HepG2 (cell line): Measurements from ENCODE around the gene HMBS. TPM values are rescaled to one million over a fixed set of nuclear protein-coding genes. Genes with fewer than 3 reads are reported as not detected.

ENCODE experiments used
- GABPA ChIP-seq, 2 experiments: IDR thresholded peaks; 2 replicates each; pipeline ENCODE4 v1.6.1; 2011 to 2016; ENCODE audit warnings: low read depth in 2 of 2, low read length in 1 of 2, missing biosample characterization in 1 of 2, missing genetic modification characterization in 1 of 2
- HOXA7 ChIP-seq: sonication (generic); formaldehyde crosslinking; IDR thresholded peaks from 2 replicates; pipeline ENCODE4 v1.8.1; 2022; ENCODE audit warnings: mild to moderate bottlenecking, missing genetic modification reagents, moderate library complexity
- JUND ChIP-seq: sonication (generic); formaldehyde crosslinking; IDR thresholded peaks from 2 replicates; pipeline ENCODE4 v1.8.0; 2022; ENCODE audit warnings: mild to moderate bottlenecking, missing genetic modification reagents
- KDM6A ChIP-seq: IDR thresholded peaks from 2 replicates; pipeline ENCODE4 v1.6.1; 2016; ENCODE audit warnings: low read depth
- MAFG ChIP-seq: sonication (generic); formaldehyde crosslinking; IDR thresholded peaks from 2 replicates; pipeline ENCODE4 v1.5.1; 2020; ENCODE audit warnings: mild to moderate bottlenecking, missing genetic modification reagents
- NFRKB ChIP-seq: fragments of 450-650 bp; IDR thresholded peaks from 2 replicates; pipeline ENCODE4 v1.6.1; 2017
- NPAS2 ChIP-seq: sonication (generic); formaldehyde crosslinking; IDR thresholded peaks from 2 replicates; pipeline ENCODE4 v1.8.0; 2022; ENCODE audit warnings: mild to moderate bottlenecking, missing genetic modification reagents, borderline replicate concordance
- PRMT3 ChIP-seq: sonication (generic); formaldehyde crosslinking; IDR thresholded peaks from 2 replicates; pipeline ENCODE4 v1.8.1; 2022; ENCODE audit warnings: low read depth, mild to moderate bottlenecking, moderate library complexity, missing genetic modification reagents, borderline replicate concordance
- RARA ChIP-seq: IDR thresholded peaks from 2 replicates; pipeline ENCODE4 v1.6.1; 2016; ENCODE audit warnings: missing genetic modification reagents, missing compliant biosample characterization
- RNF2 ChIP-seq: fragments of 450-650 bp; conservative IDR thresholded peaks from 2 replicates; pipeline ENCODE4 v1.6.1; 2016; ENCODE audit warnings: low read depth
- SIX1 ChIP-seq: sonication (generic); formaldehyde crosslinking; IDR thresholded peaks from 2 replicates; pipeline ENCODE4 v1.4.0; 2020; ENCODE audit warnings: missing genetic modification reagents, borderline replicate concordance
- ZBTB38 ChIP-seq: sonication (generic); formaldehyde crosslinking; IDR thresholded peaks from 2 replicates; pipeline ENCODE4 v1.5.1; 2020; ENCODE audit warnings: mild to moderate bottlenecking, missing genetic modification reagents
- ZFP91 ChIP-seq: sonication (generic); formaldehyde crosslinking; IDR thresholded peaks from 2 replicates; pipeline ENCODE4 v1.9.0; 2022; ENCODE audit warnings: missing genetic modification reagents, mild to moderate bottlenecking, borderline replicate concordance
- ZNF317 ChIP-seq: sonication (generic); formaldehyde crosslinking; IDR thresholded peaks from 2 replicates; pipeline ENCODE4 v1.5.0; 2020; ENCODE audit warnings: mild to moderate bottlenecking, missing genetic modification reagents
- ZNF619 ChIP-seq: sonication (generic); formaldehyde crosslinking; IDR thresholded peaks from 2 replicates; pipeline ENCODE4 v1.4.0; 2020; ENCODE audit warnings: mild to moderate bottlenecking, missing genetic modification reagents
- ZNF766 ChIP-seq: sonication (generic); formaldehyde crosslinking; IDR thresholded peaks from 2 replicates; pipeline ENCODE4 v1.5.0; 2020; ENCODE audit warnings: missing genetic modification reagents, borderline replicate concordance
- polyA plus RNA-seq, 8 experiments: library from polyadenylated mRNA; depleted of rRNA in 3 of 8; stranded (reverse) in 7 of 8; unstranded in 1 of 8; fragments of >200 nt; fragmentation: Illumina TruSeq in 4 of 8; extraction: Trizol in 4 of 8; gene quantifications; 2 replicates each; pipeline versions ENCODE4 v1.2.1 to v1.2.3, GENCODE V29; 2011 to 2016; ENCODE audit warnings: low read depth in 4 of 8, missing spikeins in 1 of 8, mixed read lengths in 1 of 8; ENCODE audit not compliant: insufficient read depth in 1 of 8
- total RNA-seq, 5 experiments: library from RNA; depleted of rRNA; stranded (reverse); fragments of >200 nt; fragmentation: Illumina TruSeq; extraction: Trizol; gene quantifications; 2 replicates each; pipeline ENCODE4 v1.2.3, GENCODE V29; 2016; ENCODE audit warnings: low read depth in 1 of 5
- TF ChIP-seq, protein P1 (sequence below): sonication (generic); formaldehyde crosslinking; IDR thresholded peaks from 2 replicates; pipeline ENCODE4 v1.4.0; 2020; ENCODE audit warnings: mild to moderate bottlenecking, missing genetic modification reagents
- TF ChIP-seq, protein P2 (sequence below): sonication (generic); formaldehyde crosslinking; IDR thresholded peaks from 2 replicates; pipeline ENCODE4 v1.4.0; 2020; ENCODE audit warnings: missing genetic modification reagents, low read depth, mild to moderate bottlenecking, borderline replicate concordance
- TF ChIP-seq, protein P3 (sequence below): sonication (generic); formaldehyde crosslinking; IDR thresholded peaks from 2 replicates; pipeline ENCODE4 v1.9.0; 2021; ENCODE audit warnings: missing genetic modification reagents, mild to moderate bottlenecking, borderline replicate concordance
- TF ChIP-seq, protein P4 (sequence below): sonication (generic); formaldehyde crosslinking; IDR thresholded peaks from 2 replicates; pipeline ENCODE4 v1.4.0; 2020; ENCODE audit warnings: missing genetic modification reagents
- TF ChIP-seq, protein P5 (sequence below): sonication (generic); formaldehyde crosslinking; IDR thresholded peaks from 2 replicates; pipeline ENCODE4 v1.4.0; 2020; ENCODE audit warnings: mild to moderate bottlenecking, missing genetic modification reagents, borderline replicate concordance

Gene HMBS
- total and polyA plus RNA-seq, 2 of the 13 experiments (the other 11 are each of a cell fraction or from before 2014, with no cell fraction given) = 9.4 to 46.9 TPM

- peak; percentile 100 for TF ChIP-seq ZFP91
- no peak for TF ChIP-seq KDM6A (CRISPR knock-in tag)
- no peak for TF ChIP-seq SIX1
- TF ChIP-seq, protein P1, sequence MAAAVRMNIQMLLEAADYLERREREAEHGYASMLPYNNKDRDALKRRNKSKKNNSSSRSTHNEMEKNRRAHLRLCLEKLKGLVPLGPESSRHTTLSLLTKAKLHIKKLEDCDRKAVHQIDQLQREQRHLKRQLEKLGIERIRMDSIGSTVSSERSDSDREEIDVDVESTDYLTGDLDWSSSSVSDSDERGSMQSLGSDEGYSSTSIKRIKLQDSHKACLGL (CRISPR knock-in tag) = no peak; the same call in 1 of the 2 replicates
- no peak for TF ChIP-seq ZNF766 (CRISPR knock-in tag)
- no peak for TF ChIP-seq RARA (CRISPR knock-in tag)
- no peak for TF ChIP-seq ZBTB38
- no peak for TF ChIP-seq ZNF619 (CRISPR knock-in tag)
- TF ChIP-seq ZNF317 = no peak
- TF ChIP-seq, protein P2, sequence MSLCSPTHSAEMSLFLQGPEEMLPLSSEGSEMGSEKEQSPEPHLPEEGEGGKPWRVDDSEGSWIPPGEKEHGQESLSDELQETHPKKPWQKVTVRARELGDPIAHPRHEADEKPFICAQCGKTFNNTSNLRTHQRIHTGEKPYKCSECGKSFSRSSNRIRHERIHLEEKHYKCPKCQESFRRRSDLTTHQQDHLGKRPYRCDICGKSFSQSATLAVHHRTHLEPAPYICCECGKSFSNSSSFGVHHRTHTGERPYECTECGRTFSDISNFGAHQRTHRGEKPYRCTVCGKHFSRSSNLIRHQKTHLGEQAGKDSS = peak; percentile 7; the same call in 1 of the 2 replicates
- TF ChIP-seq, protein P3, sequence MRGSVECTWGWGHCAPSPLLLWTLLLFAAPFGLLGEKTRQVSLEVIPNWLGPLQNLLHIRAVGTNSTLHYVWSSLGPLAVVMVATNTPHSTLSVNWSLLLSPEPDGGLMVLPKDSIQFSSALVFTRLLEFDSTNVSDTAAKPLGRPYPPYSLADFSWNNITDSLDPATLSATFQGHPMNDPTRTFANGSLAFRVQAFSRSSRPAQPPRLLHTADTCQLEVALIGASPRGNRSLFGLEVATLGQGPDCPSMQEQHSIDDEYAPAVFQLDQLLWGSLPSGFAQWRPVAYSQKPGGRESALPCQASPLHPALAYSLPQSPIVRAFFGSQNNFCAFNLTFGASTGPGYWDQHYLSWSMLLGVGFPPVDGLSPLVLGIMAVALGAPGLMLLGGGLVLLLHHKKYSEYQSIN = no peak
- peak; percentile 65 for TF ChIP-seq NFRKB
- TF ChIP-seq HOXA7 (CRISPR knock-in tag) = no peak
- TF ChIP-seq RNF2 = no peak
- TF ChIP-seq PRMT3 (CRISPR knock-in tag) = no peak; the same call in 1 of the 2 replicates
- TF ChIP-seq MAFG = no peak
- TF ChIP-seq GABPA (IDR thresholded peaks at IDR 0.05; ENCODE audit: low read depth, low read length) = peak; percentile 59
- peak; percentile 93 for TF ChIP-seq GABPA (CRISPR knock-in tag; IDR thresholded peaks at IDR 0.05; ENCODE audit: low read depth)
- no peak for TF ChIP-seq NPAS2
- TF ChIP-seq JUND (CRISPR knock-in tag) = no peak
- TF ChIP-seq, protein P4, sequence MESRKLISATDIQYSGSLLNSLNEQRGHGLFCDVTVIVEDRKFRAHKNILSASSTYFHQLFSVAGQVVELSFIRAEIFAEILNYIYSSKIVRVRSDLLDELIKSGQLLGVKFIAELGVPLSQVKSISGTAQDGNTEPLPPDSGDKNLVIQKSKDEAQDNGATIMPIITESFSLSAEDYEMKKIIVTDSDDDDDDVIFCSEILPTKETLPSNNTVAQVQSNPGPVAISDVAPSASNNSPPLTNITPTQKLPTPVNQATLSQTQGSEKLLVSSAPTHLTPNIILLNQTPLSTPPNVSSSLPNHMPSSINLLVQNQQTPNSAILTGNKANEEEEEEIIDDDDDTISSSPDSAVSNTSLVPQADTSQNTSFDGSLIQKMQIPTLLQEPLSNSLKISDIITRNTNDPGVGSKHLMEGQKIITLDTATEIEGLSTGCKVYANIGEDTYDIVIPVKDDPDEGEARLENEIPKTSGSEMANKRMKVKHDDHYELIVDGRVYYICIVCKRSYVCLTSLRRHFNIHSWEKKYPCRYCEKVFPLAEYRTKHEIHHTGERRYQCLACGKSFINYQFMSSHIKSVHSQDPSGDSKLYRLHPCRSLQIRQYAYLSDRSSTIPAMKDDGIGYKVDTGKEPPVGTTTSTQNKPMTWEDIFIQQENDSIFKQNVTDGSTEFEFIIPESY (CRISPR knock-in tag) = no peak
- TF ChIP-seq, protein P5, sequence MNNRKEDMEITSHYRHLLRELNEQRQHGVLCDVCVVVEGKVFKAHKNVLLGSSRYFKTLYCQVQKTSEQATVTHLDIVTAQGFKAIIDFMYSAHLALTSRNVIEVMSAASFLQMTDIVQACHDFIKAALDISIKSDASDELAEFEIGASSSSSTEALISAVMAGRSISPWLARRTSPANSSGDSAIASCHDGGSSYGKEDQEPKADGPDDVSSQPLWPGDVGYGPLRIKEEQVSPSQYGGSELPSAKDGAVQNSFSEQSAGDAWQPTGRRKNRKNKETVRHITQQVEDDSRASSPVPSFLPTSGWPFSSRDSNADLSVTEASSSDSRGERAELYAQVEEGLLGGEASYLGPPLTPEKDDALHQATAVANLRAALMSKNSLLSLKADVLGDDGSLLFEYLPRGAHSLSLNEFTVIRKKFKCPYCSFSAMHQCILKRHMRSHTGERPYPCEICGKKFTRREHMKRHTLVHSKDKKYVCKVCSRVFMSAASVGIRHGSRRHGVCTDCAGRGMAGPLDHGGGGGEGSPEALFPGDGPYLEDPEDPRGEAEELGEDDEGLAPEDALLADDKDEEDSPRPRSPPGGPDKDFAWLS (CRISPR knock-in tag) = no peak
Observed at GRCh38 chr11:119101759-119102423, 17.2 kb downstream of the HMBS start, which contains the start of gene DPAGT1 (continued).
